Naive B cell (primary cell): ENCODE measurements around the gene TULP1. TPM values are rescaled to one million over a fixed set of nuclear protein-coding genes. Genes with fewer than 3 reads are reported as not detected.

Experiments
- ATAC-seq, 2 donors: fragments of 150-1000 bp; cut with Tn5 transposase; 2 replicates each; pipeline ENCODE4 v1.10.0; 2021; ENCODE audit warnings: low read depth in 2 of 2, mild to moderate bottlenecking in 2 of 2, moderate library complexity in 2 of 2
- DNase-seq: peaks from one replicate; pipeline ENCODE4 v3.0.0; 2022
- H3K27ac Mint-ChIP-seq, 6 donors: one replicate each; pipeline ENCODE4 v1.8.0; 2020 to 2022; ENCODE audit warnings: mild to moderate bottlenecking in 6 of 6, mixed read lengths in 6 of 6, moderate library complexity in 5 of 6, inconsistent platforms in 2 of 6
- H3K27me3 Mint-ChIP-seq, 3 donors: one replicate each; pipeline ENCODE4 v1.8.0; 2021 to 2022; ENCODE audit warnings: mixed read lengths in 3 of 3, mild to moderate bottlenecking in 1 of 3
- H3K36me3 Mint-ChIP-seq, 2 donors: one replicate each; pipeline ENCODE4 v1.8.0; 2020 to 2022; ENCODE audit warnings: mixed read lengths in 2 of 2, inconsistent platforms in 1 of 2, mild to moderate bottlenecking in 1 of 2
- H3K4me1 Mint-ChIP-seq, 3 donors: one replicate each; pipeline ENCODE4 v1.8.0; 2020 to 2022; ENCODE audit warnings: mixed read lengths in 3 of 3, inconsistent platforms in 1 of 3, mild to moderate bottlenecking in 1 of 3, moderate library complexity in 1 of 3
- H3K4me3 Mint-ChIP-seq, 8 donors: one replicate each; pipeline ENCODE4 v1.8.0; 2020 to 2022; ENCODE audit warnings: mild to moderate bottlenecking in 8 of 8, mixed read lengths in 8 of 8, moderate library complexity in 8 of 8, inconsistent platforms in 2 of 8
- H3K9me3 Mint-ChIP-seq, 7 donors: one replicate each; pipeline ENCODE4 v1.8.0; 2020 to 2022; ENCODE audit warnings: mixed read lengths in 7 of 7, mild to moderate bottlenecking in 5 of 7, inconsistent platforms in 2 of 7, moderate library complexity in 1 of 7
- polyA plus RNA-seq, 6 donors: library from polyadenylated mRNA; unstranded; fragments of 300-500 nt; fragmentation: Illumina TruSeq; gene quantifications; one replicate each; pipeline ENCODE4 v1.2.3, GENCODE V29; 2021; ENCODE audit warnings: low read depth in 6 of 6

The TULP1 gene
- polyA plus RNA-seq, 6 donors from 2014 or later, result not detected

GRCh38 chr6:35483062-35483461 lies 29.6 kb downstream of the TULP1 start:
- peak overlapping the region in 1 of 6 donors; percentile 69 for H3K27ac Mint-ChIP-seq

GRCh38 chr6:35481226-35481625 lies 31.5 kb downstream of the TULP1 start:
- no peaks in the 10 kb centered on the region for H3K36me3 Mint-ChIP-seq
- H3K4me3 Mint-ChIP-seq, result no peak overlapping the region
- no peaks in the 10 kb centered on the region for H3K27me3 Mint-ChIP-seq
- H3K9me3 Mint-ChIP-seq, result no peaks in the 10 kb centered on the region
- no peaks in the 10 kb centered on the region for H3K4me1 Mint-ChIP-seq
- ATAC-seq, result no peak
- peak overlapping the region in 1 of 6 donors; percentile 12 for H3K27ac Mint-ChIP-seq
- no peak for DNase-seq

More at GRCh38 chr6:35483062-35483461, 29.6 kb downstream of the TULP1 start:
- H3K4me3 Mint-ChIP-seq, result no peak overlapping the region
- no peaks in the 10 kb centered on the region for H3K4me1 Mint-ChIP-seq
- no peaks in the 10 kb centered on the region for H3K36me3 Mint-ChIP-seq
- no peaks in the 10 kb centered on the region for H3K27me3 Mint-ChIP-seq
- H3K9me3 Mint-ChIP-seq, result no peaks in the 10 kb centered on the region
- ATAC-seq, result no peak
- DNase-seq, result no peak

GRCh38 chr6:35480176-35480575 lies 32.5 kb downstream of the TULP1 start:
- H3K27me3 Mint-ChIP-seq, result no peaks in the 10 kb centered on the region
- H3K4me3 Mint-ChIP-seq, result no peak overlapping the region
- ATAC-seq (no peak), DNase-seq (no peak)
- H3K27ac Mint-ChIP-seq, result peak overlapping the region in 1 of 6 donors; percentile 52
- H3K9me3 Mint-ChIP-seq, result no peaks in the 10 kb centered on the region
- peaks cover 0 to 3% (median 0%) of the 10 kb centered on the region in 3 donors for H3K4me1 Mint-ChIP-seq
- H3K36me3 Mint-ChIP-seq, result no peaks in the 10 kb centered on the region

GRCh38 chr6:35478259-35478658 lies 34.4 kb downstream of the TULP1 start:
- DNase-seq (no peak), ATAC-seq (no peak)
- H3K36me3 Mint-ChIP-seq, result no peaks in the 10 kb centered on the region
- H3K9me3 Mint-ChIP-seq, result no peaks in the 10 kb centered on the region
- peaks cover 0 to 8% (median 0%) of the 10 kb centered on the region in 3 donors for H3K4me1 Mint-ChIP-seq
- H3K27ac Mint-ChIP-seq, result peak overlapping the region in 1 of 6 donors; percentile 7
- no peaks in the 10 kb centered on the region for H3K27me3 Mint-ChIP-seq
- H3K4me3 Mint-ChIP-seq, result no peak overlapping the region

GRCh38 chr6:35477551-35478179 lies 35.0 kb downstream of the TULP1 start:
- Mint-ChIP-seq H3K27me3 (no peaks in the 10 kb centered on the region), H3K9me3 (no peaks in the 10 kb centered on the region), H3K27ac (no peak overlapping the region), H3K4me1 (peaks cover 0 to 8% (median 3%) of the 10 kb centered on the region in 3 donors), H3K4me3 (no peak overlapping the region), H3K36me3 (no peaks in the 10 kb centered on the region)
- ATAC-seq (no peak), DNase-seq (no peak)

- H3K27ac Mint-ChIP-seq, result peak overlapping the region in 1 of 6 donors; percentile 49
- H3K9me3 Mint-ChIP-seq, result no peaks in the 10 kb centered on the region
- no peak for ATAC-seq
- DNase-seq, result no peak
- no peaks in the 10 kb centered on the region for H3K27me3 Mint-ChIP-seq
- no peaks in the 10 kb centered on the region for H3K36me3 Mint-ChIP-seq
- peaks cover 0 to 8% (median 7%) of the 10 kb centered on the region in 3 donors for H3K4me1 Mint-ChIP-seq
- H3K4me3 Mint-ChIP-seq, result no peak overlapping the region
Observed at GRCh38 chr6:35477028-35477427, 35.7 kb downstream of the TULP1 start.

GRCh38 chr6:35476004-35476403 lies 36.7 kb downstream of the TULP1 start:
- H3K36me3 Mint-ChIP-seq, result no peaks in the 10 kb centered on the region
- H3K4me1 Mint-ChIP-seq, result peaks cover 0 to 13% (median 8%) of the 10 kb centered on the region in 3 donors
- no peak overlapping the region for H3K4me3 Mint-ChIP-seq
- H3K27ac Mint-ChIP-seq, result peak overlapping the region in 1 of 6 donors; percentile 15
- ATAC-seq (no peak), DNase-seq (no peak)
- H3K9me3 Mint-ChIP-seq, result no peaks in the 10 kb centered on the region
- no peaks in the 10 kb centered on the region for H3K27me3 Mint-ChIP-seq

GRCh38 chr6:35475573-35475972 lies 37.1 kb downstream of the TULP1 start:
- ATAC-seq (no peak), DNase-seq (no peak)
- no peaks in the 10 kb centered on the region for H3K36me3 Mint-ChIP-seq
- no peak overlapping the region for H3K4me3 Mint-ChIP-seq
- no peaks in the 10 kb centered on the region for H3K9me3 Mint-ChIP-seq
- no peaks in the 10 kb centered on the region for H3K27me3 Mint-ChIP-seq
- H3K4me1 Mint-ChIP-seq, result peaks cover 4 to 16% (median 11%) of the 10 kb centered on the region in 3 donors
- peak overlapping the region in 1 of 6 donors; percentile 15 for H3K27ac Mint-ChIP-seq

- Mint-ChIP-seq H3K4me1 (peaks cover 9 to 21% (median 16%) of the 10 kb centered on the region in 3 donors), H3K9me3 (no peaks in the 10 kb centered on the region), H3K36me3 (no peaks in the 10 kb centered on the region), H3K4me3 (no peak overlapping the region), H3K27me3 (no peaks in the 10 kb centered on the region), H3K27ac (peak overlapping the region in 1 of 6 donors; percentile 75)
- DNase-seq (no peak), ATAC-seq (no peak)
Observed at GRCh38 chr6:35474942-35475570, 37.6 kb downstream of the TULP1 start.

GRCh38 chr6:35474131-35474941 lies 38.4 kb downstream of the TULP1 start:
- H3K4me3 Mint-ChIP-seq, result peak overlapping the region in 1 of 8 donors; percentile 12
- DNase-seq (no peak), ATAC-seq (no peak)
- peaks cover 16 to 28% (median 23%) of the 10 kb centered on the region in 3 donors for H3K4me1 Mint-ChIP-seq
- no peaks in the 10 kb centered on the region for H3K36me3 Mint-ChIP-seq
- H3K27ac Mint-ChIP-seq, result peak overlapping the region in 1 of 6 donors; percentile 75
- no peaks in the 10 kb centered on the region for H3K27me3 Mint-ChIP-seq
- no peaks in the 10 kb centered on the region for H3K9me3 Mint-ChIP-seq

- Mint-ChIP-seq H3K27me3 (no peaks in the 10 kb centered on the region), H3K27ac (peak overlapping the region in 1 of 6 donors; percentile 60), H3K36me3 (no peaks in the 10 kb centered on the region), H3K9me3 (no peaks in the 10 kb centered on the region), H3K4me1 (peaks cover 21 to 33% (median 25%) of the 10 kb centered on the region in 3 donors), H3K4me3 (peak overlapping the region in 1 of 8 donors; percentile 12)
- no peak for ATAC-seq
- DNase-seq, result no peak
Observed at GRCh38 chr6:35473850-35474130, 38.9 kb downstream of the TULP1 start.

GRCh38 chr6:35473075-35473849 lies 39.4 kb downstream of the TULP1 start:
- peak overlapping the region in 1 of 6 donors; percentile 60 for H3K27ac Mint-ChIP-seq
- H3K27me3 Mint-ChIP-seq, result no peaks in the 10 kb centered on the region
- ATAC-seq (no peak), DNase-seq (no peak)
- H3K9me3 Mint-ChIP-seq, result no peaks in the 10 kb centered on the region
- peaks cover 25 to 33% (median 27%) of the 10 kb centered on the region in 3 donors for H3K4me1 Mint-ChIP-seq
- H3K36me3 Mint-ChIP-seq, result no peaks in the 10 kb centered on the region
- peak overlapping the region in 1 of 8 donors; percentile 21 for H3K4me3 Mint-ChIP-seq

- no peak for DNase-seq
- Mint-ChIP-seq H3K27ac (peak overlapping the region in 3 of 6 donors; percentile 10 to 39 (median 29)), H3K9me3 (no peaks in the 10 kb centered on the region), H3K4me3 (peak overlapping the region in 1 of 8 donors; percentile 99), H3K4me1 (peaks cover 31 to 44% (median 38%) of the 10 kb centered on the region in 3 donors), H3K27me3 (no peaks in the 10 kb centered on the region), H3K36me3 (no peaks in the 10 kb centered on the region)
- ATAC-seq, result no peak
Observed at GRCh38 chr6:35471836-35472345, 40.8 kb downstream of the TULP1 start.
